OCI-M2 (cell line): ENCODE data around the gene NME8.

Source experiments
- DNase-seq: peaks from one replicate; lab custom pipeline; 2025; ENCODE audit not compliant: unreplicated experiment; lab: John Stamatoyannopoulos, UW

Gene NME8

GRCh38 chr7:37901236-37901827 is 52.9 kb downstream of the NME8 start:
- no peak for DNase-seq

- DNase-seq: no peak
These were observed 53.6 kb downstream of the NME8 start for GRCh38 chr7:37901890-37902524.

- DNase-seq: no peak
These were observed 59.9 kb downstream of the NME8 start for GRCh38 chr7:37908221-37908788.

GRCh38 chr7:37912756-37913155 is 64.4 kb downstream of the NME8 start:
- DNase-seq: no peak

GRCh38 chr7:37915438-37915837 is 67.0 kb downstream of the NME8 start:
- no peak for DNase-seq

GRCh38 chr7:37916017-37916672 is 67.7 kb downstream of the NME8 start:
- no peak for DNase-seq

- DNase-seq: no peak
These were observed 68.6 kb downstream of the NME8 start, which contains the start of gene SFRP4 for GRCh38 chr7:37916673-37917660. SFRP4 (minus strand) TSS chr7:37916817; CDS start chr7:37916537, 280 bp downstream.

- DNase-seq: no peak
These were observed 70.1 kb downstream of the NME8 start for GRCh38 chr7:37918526-37918925.

- DNase-seq: no peak
These were observed 72.0 kb downstream of the NME8 start, which contains the start of gene EPDR1 for GRCh38 chr7:37920305-37920848. EPDR1 (plus strand) TSS chr7:37920640; CDS start chr7:37920940, 300 bp downstream.

GRCh38 chr7:37920849-37921805 is 72.7 kb downstream of the NME8 start:
- DNase-seq: no peak

GRCh38 chr7:37921876-37922275 is 73.5 kb downstream of the NME8 start:
- no peak for DNase-seq

GRCh38 chr7:37923996-37924395 is 75.6 kb downstream of the NME8 start:
- no peak for DNase-seq

- DNase-seq: no peak
These were observed 76.2 kb downstream of the NME8 start for GRCh38 chr7:37924491-37925041.

GRCh38 chr7:37925620-37926019 is 77.2 kb downstream of the NME8 start:
- DNase-seq: no peak

- DNase-seq: no peak
These were observed 79.5 kb downstream of the NME8 start for GRCh38 chr7:37927773-37928444.

- no peak for DNase-seq
These were observed 80.5 kb downstream of the NME8 start for GRCh38 chr7:37928878-37929277.

GRCh38 chr7:37930226-37930948 is 82.0 kb downstream of the NME8 start:
- no peak for DNase-seq

- DNase-seq: no peak
These were observed 84.1 kb downstream of the NME8 start for GRCh38 chr7:37932543-37932942.
